SJSA1 (cell line): ENCODE measurements around the gene KDM1B. TPM values are rescaled to one million over a fixed set of nuclear protein-coding genes. Genes with fewer than 3 reads are reported as not detected.

Experiments used
- DNase-seq, 2 experiments: peaks; one replicate each; pipeline ENCODE4 v3.0.0-alpha.2; 2015 to 2020; ENCODE audit warnings: low spot score in 2 of 2, low read depth in 1 of 2
- H3K27ac ChIP-seq: fragments of 250-450 bp; sonication (Bioruptor Pico); 2 replicates; pipeline ENCODE4 v1.5.1; 2020; ENCODE audit warnings: mild to moderate bottlenecking, moderate library complexity
- H3K27me3 ChIP-seq: fragments of 250-450 bp; sonication (Bioruptor Pico); replicated peaks from 2 replicates; pipeline ENCODE4 v1.5.1; 2020; ENCODE audit warnings: mild to moderate bottlenecking, moderate library complexity
- H3K36me3 ChIP-seq: fragments of 250-450 bp; sonication (Bioruptor Pico); 2 replicates; pipeline ENCODE4 v1.5.1; 2020; ENCODE audit warnings: mild to moderate bottlenecking
- H3K4me1 ChIP-seq: fragments of 250-450 bp; sonication (Bioruptor Pico); replicated peaks from 2 replicates; pipeline ENCODE4 v1.6.1; 2021; ENCODE audit warnings: mild to moderate bottlenecking
- H3K4me3 ChIP-seq: fragments of 250-450 bp; sonication (Bioruptor Pico); 2 replicates; pipeline ENCODE4 v1.5.1; 2020; ENCODE audit warnings: mild to moderate bottlenecking
- H3K9me3 ChIP-seq: fragments of 250-450 bp; sonication (Bioruptor Pico); replicated peaks from 2 replicates; pipeline ENCODE4 v1.5.1; 2020; ENCODE audit warnings: mild to moderate bottlenecking
- total RNA-seq: library from RNA; depleted of rRNA; stranded (reverse); fragments of >200 nt; shearing (Covaris generic); gene quantifications from 2 replicates; pipeline ENCODE4 v1.2.3, GENCODE V29; 2014

The KDM1B gene
- total RNA-seq, 1 experiment from 2014 or later = 18.8 TPM

DNA sequence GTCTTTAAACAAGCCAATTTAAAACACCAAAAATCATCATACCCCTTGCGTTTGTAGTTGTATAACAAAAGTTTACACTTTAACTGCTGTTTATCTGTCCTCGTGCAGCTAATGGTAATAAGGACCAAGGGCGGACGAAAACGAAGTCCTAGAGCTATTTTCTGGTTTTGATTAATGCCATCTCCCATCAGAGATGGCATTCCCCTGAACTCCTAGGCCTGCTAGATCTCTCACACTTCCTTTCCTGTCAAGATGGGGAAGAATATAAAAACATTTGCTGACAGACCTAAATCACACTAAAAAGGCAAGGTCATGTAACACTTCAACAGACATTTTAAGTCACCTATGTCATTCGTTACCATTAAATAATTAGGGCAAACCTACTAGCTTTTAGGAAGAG, 99.6 kb downstream of the KDM1B start:
- no peak overlapping the region for H3K27ac ChIP-seq
- peaks cover 87% of the 10 kb centered on the region for H3K36me3 ChIP-seq
- peaks cover 13% of the 10 kb centered on the region for H3K4me1 ChIP-seq

GRCh38 chr6:18259675-18260447, 104.6 kb downstream of the KDM1B start:
- Histone ChIP-seq H3K27me3 (no peaks in the 10 kb centered on the region), H3K4me1 (peaks cover 44% of the 10 kb centered on the region), H3K9me3 (no peaks in the 10 kb centered on the region), H3K4me3 (no peak overlapping the region), H3K36me3 (peaks cover 85% of the 10 kb centered on the region), H3K27ac (peak overlapping the region; percentile 40)
- no peak for DNase-seq

More for the DNA sequence above, 99.6 kb downstream of the KDM1B start:
- no peak for DNase-seq
- Histone ChIP-seq H3K4me3 (no peak overlapping the region), H3K27me3 (no peaks in the 10 kb centered on the region), H3K9me3 (no peaks in the 10 kb centered on the region)

DNA sequence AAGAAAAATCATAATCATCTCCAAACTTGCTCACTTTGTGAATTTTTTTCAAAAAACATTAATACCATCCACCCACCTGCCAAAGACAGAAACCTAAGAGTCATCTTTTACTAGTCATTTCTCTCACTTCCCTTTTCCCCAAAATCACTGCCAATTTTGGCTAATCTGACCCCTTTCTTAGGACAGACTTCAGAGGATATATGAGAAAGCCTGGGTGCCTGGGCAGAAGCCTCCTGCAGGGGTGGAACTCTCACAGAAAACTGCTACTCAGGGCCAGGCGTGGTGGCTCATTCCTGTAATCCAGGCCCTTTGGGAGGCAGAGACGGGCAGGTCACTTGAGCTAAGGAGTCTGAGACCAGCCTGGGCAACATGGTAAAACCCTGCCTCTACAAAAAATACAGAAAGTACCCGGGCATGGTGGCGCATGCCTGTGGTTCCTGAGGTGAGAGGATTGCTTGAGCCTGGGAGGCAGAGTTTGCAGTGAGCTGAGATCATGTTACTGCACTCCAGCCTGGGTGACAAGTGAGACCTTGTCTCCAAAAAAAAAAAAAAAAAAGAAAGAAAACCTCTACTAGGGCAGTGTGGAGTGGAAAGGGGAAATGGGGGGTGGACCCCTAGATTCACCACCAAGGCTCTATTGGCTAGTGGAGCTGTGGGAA, 105.4 kb downstream of the KDM1B start:
- Histone ChIP-seq H3K27ac (peak overlapping the region; percentile 40), H3K36me3 (peaks cover 78% of the 10 kb centered on the region), H3K9me3 (no peaks in the 10 kb centered on the region), H3K27me3 (no peaks in the 10 kb centered on the region), H3K4me1 (peaks cover 51% of the 10 kb centered on the region), H3K4me3 (no peak overlapping the region)
- peak; percentile 53 to 69 for DNase-seq

- Histone ChIP-seq H3K4me3 (no peak overlapping the region), H3K36me3 (peaks cover 65% of the 10 kb centered on the region), H3K27ac (no peak overlapping the region), H3K9me3 (no peaks in the 10 kb centered on the region), H3K27me3 (no peaks in the 10 kb centered on the region), H3K4me1 (peaks cover 51% of the 10 kb centered on the region)
- DNase-seq = no peak
Measured at GRCh38 chr6:18261877-18262276, 106.7 kb downstream of the KDM1B start.

GRCh38 chr6:18262702-18263417, 107.6 kb downstream of the KDM1B start:
- peaks cover 55% of the 10 kb centered on the region for H3K36me3 ChIP-seq
- peak in 1 of 2 experiments; percentile 50 for DNase-seq
- H3K4me1 ChIP-seq = peaks cover 51% of the 10 kb centered on the region
- peak overlapping the region; percentile 100 for H3K27ac ChIP-seq
- no peaks in the 10 kb centered on the region for H3K27me3 ChIP-seq
- H3K4me3 ChIP-seq = peak overlapping the region; percentile 98
- no peaks in the 10 kb centered on the region for H3K9me3 ChIP-seq

GRCh38 chr6:18263418-18264218, 108.4 kb downstream of the KDM1B start:
- no peaks in the 10 kb centered on the region for H3K9me3 ChIP-seq
- DNase-seq = peak; percentile 62 to 71
- H3K36me3 ChIP-seq = peaks cover 48% of the 10 kb centered on the region
- no peaks in the 10 kb centered on the region for H3K27me3 ChIP-seq
- peak overlapping the region; percentile 100 for H3K27ac ChIP-seq
- peaks cover 47% of the 10 kb centered on the region for H3K4me1 ChIP-seq
- peak overlapping the region; percentile 98 for H3K4me3 ChIP-seq

GRCh38 chr6:18264219-18264922, 109.1 kb downstream of the KDM1B start, which contains the start of gene DEK:
TSS of gene DEK (minus strand) at chr6:18264530. CDS start at chr6:18263987, 543 bp downstream.
- Histone ChIP-seq H3K4me1 (peaks cover 47% of the 10 kb centered on the region), H3K4me3 (peak within 1 kb of the TSS; percentile 98), H3K27ac (peak within 1 kb of the TSS; percentile 100), H3K27me3 (no peaks in the 10 kb centered on the region), H3K36me3 (peaks cover 48% of the 10 kb centered on the region), H3K9me3 (no peaks in the 10 kb centered on the region)
- peak; percentile 90 to 91 for DNase-seq

DNA sequence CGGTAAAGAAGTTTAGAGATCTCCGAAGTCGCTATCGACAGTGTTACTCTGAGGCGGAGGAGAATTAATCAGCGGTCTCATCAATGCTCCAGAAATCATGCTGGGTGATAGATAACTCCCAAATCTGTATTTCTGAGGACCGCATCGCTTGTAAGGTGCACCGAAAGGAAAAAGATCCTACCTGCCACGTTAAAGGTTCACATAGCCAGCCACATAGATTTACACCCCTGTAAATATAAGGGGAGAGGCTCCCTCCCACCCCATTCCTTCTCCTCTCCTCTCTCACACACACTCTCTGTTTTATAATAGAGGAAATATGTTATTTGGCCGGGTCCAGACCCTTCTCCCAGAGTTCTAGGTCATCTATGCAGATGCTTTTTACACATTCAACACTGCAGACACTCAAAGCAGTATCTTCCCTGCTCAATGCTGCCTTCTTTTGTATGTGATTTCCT, 109.7 kb downstream of the KDM1B start:
- H3K9me3 ChIP-seq = no peaks in the 10 kb centered on the region
- DNase-seq = no peak
- peaks cover 47% of the 10 kb centered on the region for H3K4me1 ChIP-seq
- H3K36me3 ChIP-seq = peaks cover 43% of the 10 kb centered on the region
- no peaks in the 10 kb centered on the region for H3K27me3 ChIP-seq
- H3K4me3 ChIP-seq = peak overlapping the region; percentile 98
- peak overlapping the region; percentile 100 for H3K27ac ChIP-seq

DNA sequence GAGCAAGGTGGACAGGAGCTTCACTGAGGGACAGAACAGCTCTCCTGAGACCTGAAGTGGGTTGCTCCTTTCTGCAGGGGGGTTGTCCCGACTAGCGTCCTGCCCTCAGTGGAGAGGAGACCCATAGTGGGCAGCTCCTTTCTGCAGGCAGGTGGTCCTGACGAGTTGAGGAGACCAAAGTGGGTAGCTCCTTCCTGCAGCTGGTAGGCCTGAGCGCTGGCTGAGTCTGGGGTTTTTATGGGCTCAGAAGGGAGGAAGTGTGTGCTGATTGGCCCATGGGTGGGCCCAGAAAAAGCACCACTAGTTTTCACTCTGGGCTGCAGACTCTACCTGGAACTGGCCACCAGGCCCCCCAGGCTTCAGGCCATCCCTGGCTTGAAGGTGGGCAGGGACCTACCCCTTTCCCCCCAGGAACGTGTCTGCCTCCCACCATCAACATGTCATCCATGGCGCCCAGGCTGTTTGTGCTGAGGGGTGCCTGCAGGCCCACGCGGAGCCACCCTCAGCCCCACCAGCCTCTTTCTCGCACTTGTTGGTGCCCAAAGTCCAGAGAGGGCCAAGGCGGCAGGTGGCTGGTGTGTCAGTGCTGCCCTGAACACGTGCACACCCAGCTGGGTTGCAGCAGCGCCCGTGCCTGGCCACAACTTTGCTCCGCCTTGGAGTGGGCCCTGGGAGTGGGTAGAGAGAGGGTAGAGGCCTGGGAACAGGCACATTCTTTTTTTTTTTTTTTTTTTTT, 110.7 kb downstream of the KDM1B start:
- no peaks in the 10 kb centered on the region for H3K9me3 ChIP-seq
- DNase-seq = no peak
- peaks cover 34% of the 10 kb centered on the region for H3K36me3 ChIP-seq
- H3K4me3 ChIP-seq = no peak overlapping the region
- peaks cover 37% of the 10 kb centered on the region for H3K4me1 ChIP-seq
- H3K27me3 ChIP-seq = no peaks in the 10 kb centered on the region
- H3K27ac ChIP-seq = no peak overlapping the region

GRCh38 chr6:18266523-18266912, 111.3 kb downstream of the KDM1B start:
- no peak overlapping the region for H3K27ac ChIP-seq
- no peaks in the 10 kb centered on the region for H3K9me3 ChIP-seq
- peaks cover 28% of the 10 kb centered on the region for H3K36me3 ChIP-seq
- no peak for DNase-seq
- no peak overlapping the region for H3K4me3 ChIP-seq
- peaks cover 31% of the 10 kb centered on the region for H3K4me1 ChIP-seq
- H3K27me3 ChIP-seq = no peaks in the 10 kb centered on the region

GRCh38 chr6:18268066-18268465, 112.8 kb downstream of the KDM1B start:
- Histone ChIP-seq H3K4me1 (peaks cover 20% of the 10 kb centered on the region), H3K9me3 (no peaks in the 10 kb centered on the region), H3K27ac (no peak overlapping the region), H3K27me3 (no peaks in the 10 kb centered on the region), H3K4me3 (no peak overlapping the region), H3K36me3 (peaks cover 13% of the 10 kb centered on the region)
- DNase-seq = no peak

DNA sequence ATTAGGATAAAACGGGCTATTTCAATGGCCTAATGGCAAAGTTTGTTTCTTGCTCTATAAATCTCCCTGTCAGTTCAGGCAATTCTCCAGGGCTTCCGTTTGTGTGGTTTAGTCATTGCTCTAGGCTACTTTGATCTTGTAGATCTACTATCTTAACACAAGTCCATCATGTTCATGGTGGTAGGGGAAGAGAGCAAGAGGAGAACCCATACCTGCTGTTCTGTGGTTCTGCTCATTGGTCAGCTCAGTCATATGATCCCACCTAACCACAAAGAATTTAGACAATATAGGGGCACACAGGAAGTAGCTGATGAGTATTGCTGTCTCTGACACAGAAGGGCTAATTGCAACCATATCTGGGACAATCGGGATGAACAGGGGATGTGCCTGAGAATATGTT, 114.0 kb downstream of the KDM1B start:
- Histone ChIP-seq H3K4me3 (no peak overlapping the region), H3K27me3 (no peaks in the 10 kb centered on the region), H3K36me3 (peaks cover under 1% of the 10 kb centered on the region), H3K4me1 (peaks cover 20% of the 10 kb centered on the region), H3K27ac (no peak overlapping the region), H3K9me3 (no peaks in the 10 kb centered on the region)
- DNase-seq = peak in 1 of 2 experiments; percentile 41
